ENCODE data around the gene ANKRD6.

GRCh38 chr6:89655122-89655521 lies 222.2 kb downstream of the ANKRD6 start:
- no peak for TF ChIP-seq TARDBP (IDR thresholded peaks at IDR 0.05)
- no peak for TF ChIP-seq PKNOX1 (IDR thresholded peaks at IDR 0.05)
- no peak for TF ChIP-seq ZNF384 (IDR thresholded peaks at IDR 0.05)
- no peak for TF ChIP-seq SUZ12 (IDR thresholded peaks at IDR 0.05)
- TF ChIP-seq CTBP1 (IDR thresholded peaks at IDR 0.05; ENCODE audit: borderline replicate concordance) = no peak
